ENCODE measurements around the gene IRX2. TPM values are rescaled to one million over a fixed set of nuclear protein-coding genes. Genes with fewer than 3 reads are reported as not detected.

The IRX2 gene
- total and polyA plus RNA-seq, 9 donors = 0.04 to 0.46 (median 0.15) TPM; not detected in 4

DNA sequence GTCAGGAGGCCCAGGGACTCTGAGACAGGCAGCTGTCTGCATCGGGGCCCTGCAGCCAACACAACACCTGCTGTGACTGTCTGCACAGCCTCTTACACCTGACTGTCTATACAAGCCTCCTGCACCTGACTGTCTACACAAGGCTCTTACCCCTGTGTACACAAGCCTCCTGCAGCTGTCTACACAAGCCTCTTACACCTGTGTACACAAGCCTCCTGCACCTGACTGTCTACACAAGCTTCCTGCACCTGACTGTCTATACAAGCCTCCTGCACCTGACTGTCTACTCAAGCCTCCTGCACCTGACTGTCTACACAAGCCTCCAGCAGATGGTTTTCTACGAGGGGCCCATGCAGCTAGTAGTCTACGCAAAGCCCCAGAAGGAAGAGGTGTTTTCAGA is 18.6 kb downstream of the IRX2 start:
- Histone ChIP-seq H3K4me3 (no peak overlapping the region), H3K4me1 (ENCODE audit: insufficient read depth) (no peaks in the 10 kb centered on the region), H3K27ac (no peak overlapping the region), H3K9me3 (no peaks in the 10 kb centered on the region), H3K27me3 (no peaks in the 10 kb centered on the region), H3K36me3 (no peaks in the 10 kb centered on the region)
- no peak for TF ChIP-seq POLR2A (IDR thresholded peaks at IDR 0.05)
- no peak for TF ChIP-seq CTCF (IDR thresholded peaks at IDR 0.05)
- no peak for TF ChIP-seq EP300 (IDR thresholded peaks at IDR 0.05)
- no peak for DNase-seq
- 54 to 83% (median 74%) methylated on average over 2 to 3 of the region's 3 CpGs for WGBS, 3 donors
- intact Hi-C loops (cut with DNase I) = no loop called here

DNA sequence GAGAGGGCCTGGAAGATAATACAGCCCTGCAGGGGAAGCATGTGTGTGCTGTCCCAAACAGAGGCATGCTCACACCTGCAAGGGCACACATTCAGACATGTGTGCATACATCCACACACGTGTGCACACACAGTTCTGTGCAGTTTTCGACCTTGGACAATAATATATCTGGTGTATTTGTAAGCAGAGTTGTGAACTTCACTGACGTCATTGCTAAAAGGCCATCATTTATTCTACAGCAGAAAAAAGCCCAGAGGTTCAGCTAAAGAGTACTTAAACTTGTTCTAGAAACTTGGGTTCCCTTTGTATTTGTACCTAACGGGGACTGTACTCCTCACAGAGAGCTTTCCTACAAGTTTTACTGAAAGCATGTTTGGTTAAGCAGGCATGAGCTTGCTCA is 19.5 kb downstream of the IRX2 start:
- DNase-seq = no peak
- TF ChIP-seq CTCF (IDR thresholded peaks at IDR 0.05) (no peak), POLR2A (IDR thresholded peaks at IDR 0.05) (no peak), EP300 (IDR thresholded peaks at IDR 0.05) (no peak)
- intact Hi-C loops (cut with DNase I) = no loop called here
- Histone ChIP-seq H3K27me3 (no peaks in the 10 kb centered on the region), H3K27ac (no peak overlapping the region), H3K9me3 (no peaks in the 10 kb centered on the region), H3K4me1 (ENCODE audit: insufficient read depth) (no peaks in the 10 kb centered on the region), H3K36me3 (no peaks in the 10 kb centered on the region), H3K4me3 (no peak overlapping the region)
- WGBS, 3 donors = 52 to 70% (median 60%) methylated on average over 4 of the region's 4 CpGs

DNA sequence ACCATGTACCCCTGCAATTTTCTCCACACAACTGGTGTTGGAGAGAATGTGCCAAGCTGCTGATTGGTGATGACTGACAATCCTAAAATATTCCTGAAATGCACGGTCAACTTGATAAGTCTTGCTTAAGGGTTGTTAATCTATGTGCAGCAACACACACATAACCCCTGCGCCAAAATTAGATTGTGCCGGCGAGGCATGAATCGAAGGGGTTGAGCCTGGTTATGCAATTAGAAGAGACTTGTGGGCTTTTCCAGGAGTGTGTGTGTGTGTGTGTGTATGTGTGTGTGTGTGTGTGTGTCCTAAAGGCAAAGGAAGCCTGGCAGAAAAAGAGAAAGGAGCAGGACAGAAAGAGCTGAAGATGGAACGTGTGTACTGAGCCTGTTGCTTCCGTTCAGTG is 22.3 kb downstream of the IRX2 start:
- 42 to 72% (median 43%) methylated on average over 7 of the region's 7 CpGs for whole genome bisulfite sequencing, 3 donors
- Histone ChIP-seq H3K4me3 (no peak overlapping the region), H3K4me1 (ENCODE audit: insufficient read depth) (no peaks in the 10 kb centered on the region), H3K9me3 (no peaks in the 10 kb centered on the region), H3K36me3 (no peaks in the 10 kb centered on the region), H3K27me3 (no peaks in the 10 kb centered on the region), H3K27ac (no peak overlapping the region)
- intact Hi-C loops (cut with DNase I) = no loop called here
- TF ChIP-seq EP300 (IDR thresholded peaks at IDR 0.05) (no peak), CTCF (IDR thresholded peaks at IDR 0.05) (no peak), POLR2A (IDR thresholded peaks at IDR 0.05) (no peak)
- no peak for DNase-seq

GRCh38 chr5:2727550-2727949 is 23.9 kb downstream of the IRX2 start:
- Histone ChIP-seq H3K27me3 (no peaks in the 10 kb centered on the region), H3K4me3 (no peak overlapping the region), H3K36me3 (no peaks in the 10 kb centered on the region), H3K27ac (no peak overlapping the region), H3K9me3 (no peaks in the 10 kb centered on the region), H3K4me1 (ENCODE audit: insufficient read depth) (no peaks in the 10 kb centered on the region)
- WGBS, 3 donors = 4 to 24% (median 7%) methylated on average over 19 of the region's 19 CpGs
- TF ChIP-seq CTCF (IDR thresholded peaks at IDR 0.05) = no peak
- no peak for TF ChIP-seq POLR2A (IDR thresholded peaks at IDR 0.05)
- no peak for TF ChIP-seq EP300 (IDR thresholded peaks at IDR 0.05)
- DNase-seq = no peak
- intact Hi-C loops (cut with DNase I) = no loop called here

Measured in ovary (tissue), 9 donors.